NAMALWA (cell line): ENCODE measurements around the gene ZBTB24.

Experiments used
- DNase-seq: peaks from one replicate; pipeline ENCODE4 v3.0.0-alpha.2; 2015; ENCODE audit warnings: low spot score

The ZBTB24 gene

DNA sequence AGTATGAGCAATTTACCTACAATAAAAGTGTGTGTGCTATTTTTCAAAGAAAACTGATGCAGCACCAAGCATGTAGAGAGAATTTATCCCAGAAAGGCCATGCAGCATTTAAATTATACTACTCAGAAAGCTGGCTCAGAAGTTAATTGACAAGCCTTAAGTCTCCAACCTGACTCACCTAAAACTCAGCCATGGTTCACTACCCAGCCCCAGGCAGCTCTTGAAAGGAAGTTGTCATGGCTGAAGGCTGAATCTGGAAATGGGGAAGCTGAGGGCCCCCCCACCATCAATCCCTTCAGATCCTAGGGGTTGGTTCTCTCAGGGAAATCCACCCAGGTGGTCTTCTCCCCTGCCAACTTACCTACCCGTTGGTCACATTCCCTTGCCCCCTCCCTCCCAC lies 62.3 kb downstream of the ZBTB24 start:
- no peak for DNase-seq

DNA sequence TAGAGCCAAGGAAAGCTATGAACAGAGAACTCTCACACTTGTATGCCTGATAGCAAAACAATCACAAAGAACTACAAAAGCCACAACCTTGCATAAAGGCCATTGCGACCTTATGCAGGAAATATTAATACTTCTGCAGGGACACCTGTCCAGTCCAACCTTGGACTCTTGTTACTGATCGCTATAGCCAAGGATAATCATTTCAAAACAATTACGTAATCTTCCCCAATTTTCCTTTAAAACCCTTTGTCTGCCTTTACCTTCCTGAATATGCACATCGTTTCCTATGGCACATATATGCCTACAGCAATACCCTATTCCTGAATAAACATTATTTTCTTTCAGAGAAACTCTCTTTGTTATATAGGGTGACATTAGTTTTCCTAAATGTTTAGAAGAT lies 65.4 kb downstream of the ZBTB24 start:
- no peak for DNase-seq
